ENCODE results near the gene C11orf24.
"Not testable (repeated sequence)": the region's sequence is repeated elsewhere in the genome, so short reads cannot be mapped to it uniquely, and the experiment has no call there.

Gene C11orf24

GRCh38 chr11:68256331-68256741 is 15.4 kb downstream of the C11orf24 start:
- DNase-seq (ENCODE audit: low read depth in 2 of 3, low spot score in 2 of 3) = no peak

GRCh38 chr11:68255526-68255925 is 16.2 kb downstream of the C11orf24 start:
- DNase-seq (ENCODE audit: low read depth in 2 of 3, low spot score in 2 of 3) = no peak

- no peak for DNase-seq (ENCODE audit: low read depth in 2 of 3, low spot score in 2 of 3)
These were observed 17.4 kb downstream of the C11orf24 start for GRCh38 chr11:68254421-68254820.

- DNase-seq (ENCODE audit: low read depth in 2 of 3, low spot score in 2 of 3) = no peak
These were observed 20.0 kb downstream of the C11orf24 start for GRCh38 chr11:68251765-68252164.

GRCh38 chr11:68244912-68245311 is 26.9 kb downstream of the C11orf24 start:
- DNase-seq (ENCODE audit: low read depth in 2 of 3, low spot score in 2 of 3) = not testable (repeated sequence)

GRCh38 chr11:68243847-68244246 is 27.9 kb downstream of the C11orf24 start:
- DNase-seq (ENCODE audit: low read depth in 2 of 3, low spot score in 2 of 3) = not testable (repeated sequence)

- no peak for DNase-seq (ENCODE audit: low read depth in 2 of 3, low spot score in 2 of 3)
These were observed 29.2 kb downstream of the C11orf24 start for GRCh38 chr11:68242616-68243015.

- no peak for DNase-seq (ENCODE audit: low read depth in 2 of 3, low spot score in 2 of 3)
These were observed 40.2 kb downstream of the C11orf24 start for GRCh38 chr11:68231621-68232020.

- no peak for DNase-seq (ENCODE audit: low read depth in 2 of 3, low spot score in 2 of 3)
These were observed 42.2 kb downstream of the C11orf24 start for GRCh38 chr11:68229601-68230000.

- no peak for DNase-seq (ENCODE audit: low read depth in 2 of 3, low spot score in 2 of 3)
These were observed 45.4 kb downstream of the C11orf24 start for GRCh38 chr11:68226421-68226820.

GRCh38 chr11:68224606-68225005 is 47.2 kb downstream of the C11orf24 start:
- DNase-seq (ENCODE audit: low read depth in 2 of 3, low spot score in 2 of 3) = no peak

- DNase-seq (ENCODE audit: low read depth in 2 of 3, low spot score in 2 of 3) = no peak
These were observed 48.5 kb downstream of the C11orf24 start for GRCh38 chr11:68223275-68223674.

- no peak for DNase-seq (ENCODE audit: low read depth in 2 of 3, low spot score in 2 of 3)
These were observed 50.4 kb downstream of the C11orf24 start for GRCh38 chr11:68221406-68221805.

- no peak for DNase-seq (ENCODE audit: low read depth in 2 of 3, low spot score in 2 of 3)
These were observed 55.4 kb downstream of the C11orf24 start for GRCh38 chr11:68216171-68216938.

- no peak for DNase-seq (ENCODE audit: low read depth in 2 of 3, low spot score in 2 of 3)
These were observed 56.1 kb downstream of the C11orf24 start for GRCh38 chr11:68215524-68216170.

- peak in 1 of 3 experiments; percentile 9 for DNase-seq (ENCODE audit: low read depth in 2 of 3, low spot score in 2 of 3)
These were observed 56.7 kb downstream of the C11orf24 start for GRCh38 chr11:68215087-68215445.

- no peak for DNase-seq (ENCODE audit: low read depth in 2 of 3, low spot score in 2 of 3)
These were observed 57.3 kb downstream of the C11orf24 start for GRCh38 chr11:68214173-68215086.

GRCh38 chr11:68213555-68214172 is 58.1 kb downstream of the C11orf24 start:
- peak; percentile 56 to 68 (median 57) for DNase-seq (ENCODE audit: low read depth in 2 of 3, low spot score in 2 of 3)

GRCh38 chr11:68213135-68213515 is 58.6 kb downstream of the C11orf24 start, which contains the start of gene KMT5B:
KMT5B (minus strand) TSS chr11:68213296; CDS start chr11:68190076, 23,220 bp downstream.
- DNase-seq (ENCODE audit: low read depth in 2 of 3, low spot score in 2 of 3) = peak in 2 of 3 experiments; percentile 6 to 36

GRCh38 chr11:68212421-68213134 is 59.2 kb downstream of the C11orf24 start:
- DNase-seq (ENCODE audit: low read depth in 2 of 3, low spot score in 2 of 3) = peak in 2 of 3 experiments; percentile 27 to 39

Measured in activated CD8-positive, alpha-beta memory T cell treated with anti-CD3 and anti-CD28 coated beads for 48 hours (primary cell).